CD4-positive, alpha-beta T cell treated with Interleukin-15 for 1 hour (primary cell): ENCODE results near the gene NPDC1.

Experiments
- DNase-seq: peaks from one replicate; pipeline ENCODE4 v3.0.0-alpha.2; 2020

The NPDC1 gene

DNA sequence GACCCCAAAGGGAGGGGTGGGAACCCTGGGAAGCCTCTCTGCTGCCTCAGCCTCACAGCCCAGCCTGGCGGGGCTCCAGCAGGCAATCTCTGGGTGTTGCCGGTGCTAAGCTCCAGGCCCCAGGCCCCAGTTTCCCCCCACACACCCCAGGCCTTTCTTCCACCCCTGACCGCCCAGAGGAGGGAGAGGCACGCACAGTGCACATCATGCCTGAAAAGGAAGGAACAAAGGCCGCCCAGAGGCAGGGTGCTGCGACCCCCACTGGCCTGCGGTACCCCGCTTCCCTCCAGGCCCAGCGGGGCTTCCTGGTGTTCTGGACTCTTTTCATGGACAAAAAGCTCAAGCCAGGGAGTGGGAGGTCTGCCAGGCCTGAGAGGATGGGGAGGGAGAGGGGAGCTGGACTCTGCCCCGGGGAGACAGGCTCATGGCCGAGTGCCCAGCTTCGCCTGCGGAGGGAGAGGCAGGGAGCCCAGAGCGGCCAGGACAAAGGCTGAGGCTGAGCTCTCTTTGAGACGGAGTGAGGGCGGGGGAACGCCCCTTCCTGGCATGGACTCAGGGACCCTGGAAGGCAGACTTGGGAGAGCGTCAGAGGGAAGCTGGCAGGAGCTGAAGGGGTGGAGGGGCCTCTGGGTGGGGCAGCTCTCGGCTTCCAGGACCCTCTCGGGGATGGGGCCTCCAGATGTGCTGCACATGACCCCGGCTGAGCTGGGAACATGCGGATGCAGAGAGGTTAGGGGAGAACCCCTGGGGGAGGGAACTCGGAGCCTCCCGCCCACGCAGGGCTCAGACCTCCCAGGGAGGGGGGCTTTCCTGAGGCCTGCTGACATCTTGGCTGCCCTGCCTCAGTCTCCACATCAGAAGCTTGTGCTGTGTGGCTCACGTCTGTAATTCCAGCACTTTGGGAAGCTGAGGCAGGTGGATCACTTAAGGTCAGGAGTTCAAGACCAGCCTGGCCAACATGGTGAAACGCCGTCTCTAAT, 9.7 kb upstream of the NPDC1 start:
- no peak for DNase-seq

DNA sequence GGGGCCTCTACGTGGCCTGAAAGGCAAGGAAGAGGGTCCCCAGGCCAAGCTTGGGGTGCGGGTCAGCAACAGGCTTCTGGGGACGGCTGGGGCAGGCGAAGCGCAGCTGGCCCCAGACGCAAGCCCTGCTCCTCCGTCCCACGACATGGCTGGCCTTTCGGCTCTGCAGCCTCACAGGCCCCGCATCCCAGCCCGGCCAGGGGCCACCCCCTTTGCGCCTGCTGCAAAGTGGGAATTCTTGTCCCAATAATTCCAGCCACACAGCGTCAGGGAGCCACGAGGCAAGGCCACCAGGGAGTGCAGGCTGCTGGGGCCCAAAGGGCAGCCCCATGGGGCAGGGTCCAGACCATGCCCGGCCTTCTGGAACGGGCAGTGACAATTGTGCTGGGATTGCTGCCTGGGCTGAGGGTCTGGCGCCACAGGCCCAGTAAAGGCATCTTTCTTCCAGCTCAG, 9.0 kb upstream of the NPDC1 start:
- DNase-seq: no peak

DNA sequence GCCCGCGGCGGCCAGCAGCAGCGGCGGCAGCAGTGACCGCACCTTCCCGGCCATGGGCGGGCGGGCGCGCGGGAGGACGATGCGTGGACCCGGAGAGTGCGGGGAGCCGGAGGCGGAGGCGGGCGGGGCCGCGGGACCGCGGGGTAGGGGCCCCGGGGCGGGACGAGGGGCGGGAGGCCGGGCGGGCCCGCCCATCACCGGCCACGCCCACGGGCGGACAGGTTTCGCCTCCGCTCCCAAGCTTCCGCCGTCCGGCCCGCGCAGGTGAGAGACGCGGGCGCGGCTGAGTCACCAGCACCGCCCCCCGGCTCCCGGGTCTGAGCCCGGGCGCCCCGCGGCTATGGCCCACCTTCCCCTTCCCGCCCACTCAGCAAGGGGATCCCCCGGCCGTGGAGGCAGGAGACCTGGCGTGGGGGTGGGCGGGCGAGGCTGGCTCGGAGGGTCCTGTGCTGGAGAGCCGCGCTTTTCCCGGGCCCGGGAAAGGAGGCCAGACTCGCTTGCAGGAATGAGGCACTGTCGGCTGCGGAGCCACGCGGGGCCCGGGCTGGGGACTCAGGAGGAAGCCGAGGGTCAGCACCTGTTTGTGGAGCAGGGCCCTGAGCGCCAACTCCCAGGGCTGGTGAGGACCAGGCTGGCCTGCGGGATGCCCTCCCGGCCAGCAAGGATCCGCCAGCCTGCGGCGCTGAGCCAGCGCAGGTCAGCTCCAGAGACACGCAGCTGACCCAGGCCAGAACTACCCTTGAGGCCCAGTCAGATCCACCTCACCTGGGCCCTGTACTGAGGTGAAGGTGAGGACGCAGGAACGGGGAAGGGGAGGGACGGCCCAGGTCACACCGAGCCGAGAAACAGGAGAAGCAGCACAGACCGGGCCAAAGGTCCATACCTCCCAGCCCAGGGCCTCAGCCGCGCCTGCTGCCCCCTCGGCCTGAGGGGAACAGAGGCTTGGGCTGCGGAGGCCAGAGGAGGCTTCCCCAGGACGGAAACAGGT, 8.3 kb upstream of the NPDC1 start, which contains the start of gene ENTPD2:
Gene ENTPD2, minus strand, starts transcription at position 118 of the 988 bp plus-strand sequence. Its CDS starts 64 bp downstream, at position 54.
- DNase-seq: no peak

DNA sequence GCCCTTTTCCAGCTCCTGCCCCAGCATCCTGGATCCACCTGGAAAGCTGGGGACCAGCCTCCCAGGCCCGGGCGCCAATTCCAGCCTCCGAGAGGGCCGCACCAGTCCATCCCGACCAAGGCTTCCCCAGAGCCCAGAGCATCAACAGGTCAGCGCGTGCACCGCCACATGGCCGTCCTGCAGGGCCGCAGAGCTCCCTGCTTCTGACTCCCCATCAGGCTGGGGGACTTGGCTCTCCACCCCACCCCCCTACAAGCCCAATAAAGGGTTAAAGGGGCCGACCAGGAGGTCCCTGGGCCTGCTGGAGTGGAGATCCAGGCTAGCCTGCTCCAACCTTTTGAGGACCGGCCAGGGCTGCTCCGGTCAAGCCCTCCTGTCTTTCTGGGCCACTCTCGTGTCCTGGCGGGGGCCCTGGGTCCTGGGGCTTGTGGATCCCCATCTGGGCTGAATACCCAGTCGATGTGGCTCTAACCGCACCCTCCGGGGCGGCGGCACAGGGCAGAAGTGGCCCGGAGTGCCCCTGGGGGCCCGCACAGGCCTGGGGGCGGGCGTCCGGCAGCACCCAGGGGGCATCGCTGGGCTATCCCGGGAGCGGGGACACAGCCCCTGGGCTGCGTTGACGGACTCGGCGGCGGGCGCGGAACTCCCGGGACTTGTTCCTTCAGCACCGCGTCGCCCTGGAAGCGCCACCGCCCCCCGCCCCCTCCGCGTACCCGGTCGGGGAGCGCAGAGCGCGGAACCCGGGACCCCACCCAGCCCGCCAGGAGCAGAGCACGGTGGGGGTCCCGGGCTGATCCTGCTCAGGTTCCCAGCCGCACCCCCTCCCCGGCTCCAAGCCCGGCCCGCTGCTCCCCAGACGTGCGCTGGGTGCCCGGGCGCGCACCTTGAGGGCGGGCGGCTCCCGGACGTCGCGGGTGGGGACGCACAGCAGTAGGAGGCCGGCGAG, 7.3 kb upstream of the NPDC1 start:
- no peak for DNase-seq

DNA sequence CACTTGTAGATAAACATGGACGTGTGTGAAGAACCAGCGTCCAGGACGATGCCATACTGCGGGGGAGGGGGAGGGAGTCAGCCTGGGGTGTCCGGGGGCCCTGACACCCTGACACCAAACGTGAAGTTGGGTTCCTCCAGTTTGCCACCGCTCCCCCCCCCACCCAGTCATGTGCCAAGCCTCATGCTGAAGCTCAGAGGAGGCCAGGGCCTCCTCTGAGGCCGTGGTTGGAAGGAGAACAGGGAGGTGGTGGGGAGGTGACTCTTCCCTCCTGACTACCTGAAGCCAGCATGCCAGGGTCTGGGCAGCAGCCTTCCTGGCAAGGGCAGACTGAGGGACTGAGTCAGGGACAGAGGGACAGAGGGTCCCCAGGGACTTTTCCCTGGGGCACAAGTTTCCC, 6.3 kb upstream of the NPDC1 start:
- DNase-seq: no peak

DNA sequence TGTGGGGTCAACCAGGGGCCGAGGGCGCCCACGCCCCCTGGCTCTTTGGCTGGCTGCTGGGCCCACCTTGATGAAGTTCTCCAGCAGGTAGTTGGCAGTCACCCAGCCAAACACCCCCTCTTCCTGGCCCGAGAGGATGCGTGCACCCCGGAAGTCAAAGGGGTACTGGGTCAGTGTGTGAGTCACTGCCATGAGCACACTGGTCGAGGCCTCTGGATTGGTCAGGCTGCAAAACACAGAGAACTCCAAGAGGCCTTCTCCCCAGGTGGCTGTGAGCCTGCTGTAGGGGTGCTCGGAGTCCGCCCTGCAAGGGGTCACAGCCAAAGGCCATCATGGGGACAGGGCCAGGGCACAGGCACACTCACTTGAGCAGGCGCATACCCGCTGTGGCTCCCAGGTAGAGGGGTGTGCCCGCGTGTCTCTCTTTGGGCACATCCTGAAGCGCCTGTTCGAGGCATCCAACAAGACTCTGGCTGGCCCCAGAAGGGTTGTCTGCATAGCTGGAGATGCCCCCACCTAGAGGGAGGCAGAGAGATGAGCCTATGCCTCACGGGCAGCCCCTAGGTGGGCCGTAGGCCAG, 5.3 kb upstream of the NPDC1 start:
- no peak for DNase-seq

DNA sequence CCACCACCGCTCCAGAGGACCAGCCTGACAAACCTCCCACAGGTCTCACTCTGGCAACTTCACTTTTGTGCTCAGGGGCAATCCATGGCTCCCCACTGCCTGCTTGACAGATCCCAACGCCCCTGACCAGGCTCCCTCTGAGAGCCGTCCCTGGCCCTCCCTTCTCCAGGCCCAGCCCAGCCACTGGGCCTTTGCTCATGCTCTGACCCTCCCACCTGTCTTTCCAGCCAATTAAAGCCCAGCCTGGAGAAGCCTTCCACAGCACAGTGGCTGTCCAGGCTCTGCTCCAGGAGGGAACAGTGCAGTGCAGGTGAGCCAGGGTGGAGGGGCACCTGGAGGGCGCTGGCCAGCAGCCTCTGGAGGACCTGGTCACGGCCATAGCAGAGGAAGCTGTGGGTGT, 4.6 kb upstream of the NPDC1 start:
- DNase-seq: no peak

DNA sequence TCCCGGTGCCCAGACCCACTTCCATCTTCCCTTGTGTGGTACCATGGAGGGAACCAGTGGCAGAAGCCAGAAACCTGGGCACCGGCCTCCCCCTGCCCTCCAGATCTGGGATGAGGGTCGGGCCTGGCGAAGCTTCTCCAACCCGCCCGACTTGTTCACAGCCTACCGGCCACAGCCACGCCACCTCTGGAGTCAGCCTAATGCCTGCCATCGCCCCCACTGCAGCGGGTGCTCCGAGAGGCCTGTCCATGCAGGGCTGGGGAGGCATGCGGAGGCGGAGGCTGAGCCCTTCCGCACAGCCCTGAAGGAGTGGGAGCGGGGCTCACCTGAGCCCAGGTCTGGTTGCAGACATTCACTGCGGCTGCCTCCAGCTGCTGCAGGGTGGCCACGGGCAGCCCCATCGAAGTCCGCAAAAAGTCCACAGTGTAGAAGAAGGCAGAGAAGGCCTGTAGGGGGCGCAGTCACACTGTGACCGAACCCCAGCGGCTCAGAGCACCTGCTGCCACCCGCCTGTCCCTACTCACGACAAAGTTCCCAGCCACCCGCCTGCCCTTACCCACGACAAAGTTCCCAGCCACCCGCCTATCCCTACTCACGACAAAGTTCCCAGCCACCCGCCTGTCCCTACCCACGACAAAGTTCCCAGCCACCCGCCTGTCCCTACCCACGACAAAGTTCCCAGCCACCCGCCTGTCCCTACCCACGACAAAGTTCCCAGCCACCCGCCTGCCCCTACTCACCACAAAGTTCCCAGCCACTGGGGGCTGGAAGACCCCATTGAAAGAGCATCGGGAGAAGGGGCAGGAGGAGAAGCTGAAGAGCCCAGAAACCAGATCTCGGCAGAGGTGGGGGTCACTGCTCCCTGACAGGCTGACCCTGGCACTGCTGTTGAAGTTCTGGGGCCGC, 3.8 kb upstream of the NPDC1 start:
- DNase-seq: peak; percentile 42

DNA sequence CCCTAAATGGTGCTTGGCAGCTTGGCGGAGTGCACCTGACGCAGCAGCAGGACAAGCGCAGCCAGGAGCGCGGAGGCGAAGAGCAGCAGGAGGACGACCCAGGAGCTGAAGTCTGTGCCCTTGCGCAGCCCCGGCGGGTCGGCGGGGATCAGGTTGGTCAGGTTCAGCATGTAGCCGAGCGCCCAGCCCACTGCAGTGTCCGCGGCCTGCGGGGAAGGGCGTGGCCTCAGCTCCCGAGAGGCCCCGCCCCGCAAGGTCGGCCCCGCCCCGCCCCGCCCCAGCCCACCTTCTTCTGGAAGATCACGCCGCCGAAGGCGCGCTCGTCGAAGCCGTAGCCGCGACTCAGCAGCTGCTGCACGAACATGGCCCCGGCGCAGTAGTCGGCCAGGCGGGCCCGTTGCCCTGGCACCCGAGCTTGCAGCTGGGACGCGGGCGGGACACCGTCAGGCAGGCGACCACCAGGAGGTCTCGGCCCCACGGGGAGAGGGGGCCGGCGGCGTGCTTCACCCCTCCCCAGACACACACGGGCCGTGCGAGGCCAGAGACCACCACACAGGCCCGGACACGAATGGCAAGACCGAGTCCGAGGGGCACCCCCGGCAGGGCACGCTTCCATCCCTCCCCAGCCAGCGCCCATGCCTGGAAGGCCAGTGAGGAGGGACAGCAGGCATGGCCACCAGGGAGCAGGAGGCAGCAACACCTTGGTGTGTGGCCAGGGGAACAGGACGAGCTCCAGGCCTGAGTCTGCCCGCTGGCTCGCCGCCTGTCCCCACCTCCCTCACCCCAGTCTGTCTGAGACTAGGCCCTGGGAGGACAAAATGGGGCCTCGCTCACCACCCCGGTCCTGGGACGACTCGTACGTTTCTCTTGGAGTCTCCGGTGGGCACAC, 2.9 kb upstream of the NPDC1 start:
- DNase-seq: no peak

DNA sequence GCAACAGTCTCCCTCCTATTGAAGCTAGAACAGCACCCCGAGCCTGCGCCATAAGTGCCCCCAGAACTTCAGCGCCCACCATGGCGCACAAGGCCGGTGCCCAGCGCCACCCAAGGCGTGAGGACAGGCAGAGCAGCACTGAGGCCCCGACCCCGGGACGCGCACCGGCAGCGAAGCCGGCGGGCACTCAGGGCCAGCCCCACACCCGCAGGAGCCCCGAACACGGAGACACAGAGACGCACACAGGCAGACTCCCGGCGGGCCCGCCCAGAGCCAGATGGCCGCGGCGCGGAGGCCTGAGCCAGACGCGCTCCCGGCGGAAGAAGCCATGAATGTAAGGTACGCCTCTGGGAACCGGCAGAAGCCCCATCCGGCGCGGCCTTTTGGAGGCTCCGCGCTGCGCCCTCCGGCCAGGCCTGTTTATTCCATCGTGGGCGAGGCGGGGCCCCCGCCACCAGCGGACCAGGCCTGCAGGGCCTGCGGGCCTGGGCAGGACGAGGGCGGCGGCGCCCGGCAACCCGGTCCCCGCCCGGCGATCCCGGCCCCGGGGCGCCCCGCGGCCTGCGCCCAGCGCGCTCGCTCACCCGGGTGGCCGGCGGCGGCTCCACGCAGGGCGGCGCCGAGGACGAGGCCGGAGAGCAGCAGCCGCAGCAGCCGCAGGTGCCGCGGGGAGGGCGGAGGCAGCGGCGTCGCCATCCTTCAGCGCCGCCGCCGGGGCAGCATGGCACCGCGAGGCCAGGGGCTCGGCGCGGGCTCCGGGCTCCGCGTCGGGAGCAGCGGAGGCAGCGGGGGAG, 486 bp downstream of the NPDC1 start:
- no peak for DNase-seq

DNA sequence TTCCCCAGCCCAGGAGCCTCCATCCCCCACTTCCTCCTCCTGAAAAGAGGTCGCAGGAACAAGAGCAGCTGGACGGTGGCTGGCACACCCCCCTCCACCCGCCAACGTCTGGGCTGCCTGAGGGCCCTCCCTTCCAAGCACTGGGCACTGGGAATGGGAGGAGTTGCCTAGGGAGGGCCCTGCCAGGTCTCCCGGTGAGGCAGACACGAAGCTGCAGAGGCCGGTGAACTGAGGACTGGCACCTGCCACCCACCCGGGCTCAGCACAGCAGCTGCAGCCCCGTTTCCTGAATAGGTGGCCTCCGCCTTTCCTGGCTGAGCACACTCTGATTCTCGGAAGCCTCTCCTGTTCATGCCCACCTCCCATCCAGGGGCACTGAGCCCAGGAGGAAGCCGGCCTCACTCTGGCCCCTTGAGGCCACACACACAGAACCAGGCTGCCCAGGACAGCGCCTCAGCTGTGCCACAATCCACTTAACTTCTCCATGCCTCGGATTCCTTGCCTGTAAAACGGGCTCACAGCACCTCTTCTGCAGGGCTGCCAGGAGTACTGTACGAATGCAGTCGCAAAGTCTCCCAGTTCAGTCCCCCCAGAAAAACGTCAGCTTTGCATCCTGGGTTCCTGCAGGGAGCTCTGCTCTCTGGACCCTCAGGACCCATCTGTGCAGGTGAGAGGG, 1.3 kb downstream of the NPDC1 start:
- DNase-seq: no peak

DNA sequence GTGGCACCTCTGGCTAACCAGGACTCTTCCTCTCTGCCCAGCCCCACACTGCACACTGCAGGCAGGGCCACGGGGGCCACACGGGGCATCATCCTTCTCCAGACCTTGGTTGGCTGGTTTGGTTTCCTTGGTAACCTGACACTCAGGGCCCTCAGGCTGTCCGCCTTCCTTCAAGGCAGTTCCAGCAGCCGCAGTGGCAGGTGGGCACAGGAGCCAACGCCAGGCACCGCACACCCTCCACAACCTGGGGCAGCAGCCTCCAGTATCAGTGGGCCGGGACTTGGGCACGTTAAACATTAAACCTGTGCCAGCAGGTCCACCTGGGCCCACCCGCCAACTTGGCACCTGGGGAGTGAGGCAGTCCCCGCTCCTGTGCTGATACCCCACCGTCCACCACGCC, 1.9 kb downstream of the NPDC1 start:
- DNase-seq: no peak

DNA sequence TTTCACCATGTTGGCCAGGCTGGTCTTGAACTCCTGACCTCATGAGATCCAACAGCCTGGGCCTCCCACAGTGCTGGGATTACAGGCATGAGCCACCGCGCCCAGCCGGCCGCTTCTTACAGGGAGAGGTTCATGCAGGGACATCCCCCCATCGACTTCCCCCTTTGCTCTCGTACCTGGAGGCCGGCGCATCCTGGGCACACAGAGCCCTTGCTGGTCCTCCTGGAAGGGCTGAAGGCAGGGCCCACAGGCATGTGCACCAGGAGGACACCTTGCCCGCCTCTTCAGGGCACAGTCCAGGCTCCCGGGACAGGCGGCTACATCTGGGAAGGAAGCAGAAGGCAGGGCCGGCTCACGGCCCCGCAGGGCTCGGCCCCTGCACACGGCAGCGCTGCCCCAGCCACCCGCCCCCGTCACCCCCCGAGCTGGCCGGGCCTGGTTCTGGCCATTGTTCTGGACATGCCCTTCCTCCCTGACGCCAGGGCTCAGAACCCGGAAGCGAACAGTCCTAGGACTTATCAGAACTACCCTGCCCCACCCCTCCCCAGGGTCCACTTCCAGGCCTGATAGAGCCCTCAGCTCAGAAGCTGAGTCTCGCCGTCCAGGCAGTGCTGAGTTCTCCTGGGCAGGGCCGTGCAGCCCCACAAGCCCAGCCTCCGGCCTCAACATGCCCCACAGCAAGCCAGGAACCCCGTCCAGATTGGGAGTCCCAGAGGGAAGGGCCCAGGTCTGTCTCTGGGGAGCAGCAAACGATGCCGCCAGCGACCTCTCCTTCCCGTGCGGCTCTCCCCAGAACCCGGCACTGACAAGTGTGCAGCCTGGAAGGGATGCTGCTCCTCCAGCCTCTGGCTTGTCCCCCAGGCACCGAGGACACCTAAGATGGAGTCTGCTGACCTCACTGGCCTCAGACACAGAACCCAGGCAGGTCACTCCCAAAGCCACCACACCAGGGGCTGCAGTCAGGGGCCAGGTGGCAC, 2.9 kb downstream of the NPDC1 start:
- no peak for DNase-seq

DNA sequence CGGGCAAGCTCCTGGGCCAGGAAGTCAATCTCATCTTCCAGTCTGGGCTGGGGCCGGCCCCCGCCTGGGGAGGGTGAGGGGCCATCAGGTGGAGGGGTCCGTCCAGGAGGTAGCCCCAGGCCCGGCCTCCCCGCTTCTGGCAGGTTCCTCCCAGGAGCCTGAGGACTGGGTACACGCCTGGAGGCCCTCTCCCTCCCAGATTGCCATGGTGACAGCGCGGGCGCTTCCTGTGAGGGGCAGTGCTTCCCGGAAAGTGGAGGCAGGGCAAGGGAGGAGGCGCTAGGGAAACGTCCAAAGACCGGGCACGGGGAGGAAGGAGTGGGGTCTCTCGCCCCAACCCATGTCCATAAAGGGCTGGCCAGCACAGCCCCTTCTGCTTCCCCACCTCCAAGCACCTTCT, 4.9 kb downstream of the NPDC1 start:
- no peak for DNase-seq

DNA sequence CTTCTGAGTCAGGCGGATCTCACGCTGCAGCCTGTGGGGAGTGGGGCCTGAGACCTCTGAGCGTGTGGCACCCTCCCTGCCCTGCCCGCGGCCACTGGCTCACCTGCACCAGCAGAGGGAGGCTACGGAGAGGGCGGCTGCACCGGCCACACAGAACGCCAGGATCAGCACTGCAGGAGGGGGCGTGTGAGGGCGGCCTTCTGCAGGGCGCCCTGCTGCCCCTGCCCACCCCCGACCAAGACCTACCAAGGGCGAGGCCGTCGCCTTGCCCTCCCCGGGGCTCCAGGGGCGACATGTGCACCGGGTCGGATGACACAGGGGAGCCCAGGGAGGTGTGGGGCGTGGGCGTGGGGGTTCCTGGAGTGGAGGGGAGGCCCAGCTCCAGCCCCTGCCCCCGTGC, 5.4 kb downstream of the NPDC1 start:
- no peak for DNase-seq

DNA sequence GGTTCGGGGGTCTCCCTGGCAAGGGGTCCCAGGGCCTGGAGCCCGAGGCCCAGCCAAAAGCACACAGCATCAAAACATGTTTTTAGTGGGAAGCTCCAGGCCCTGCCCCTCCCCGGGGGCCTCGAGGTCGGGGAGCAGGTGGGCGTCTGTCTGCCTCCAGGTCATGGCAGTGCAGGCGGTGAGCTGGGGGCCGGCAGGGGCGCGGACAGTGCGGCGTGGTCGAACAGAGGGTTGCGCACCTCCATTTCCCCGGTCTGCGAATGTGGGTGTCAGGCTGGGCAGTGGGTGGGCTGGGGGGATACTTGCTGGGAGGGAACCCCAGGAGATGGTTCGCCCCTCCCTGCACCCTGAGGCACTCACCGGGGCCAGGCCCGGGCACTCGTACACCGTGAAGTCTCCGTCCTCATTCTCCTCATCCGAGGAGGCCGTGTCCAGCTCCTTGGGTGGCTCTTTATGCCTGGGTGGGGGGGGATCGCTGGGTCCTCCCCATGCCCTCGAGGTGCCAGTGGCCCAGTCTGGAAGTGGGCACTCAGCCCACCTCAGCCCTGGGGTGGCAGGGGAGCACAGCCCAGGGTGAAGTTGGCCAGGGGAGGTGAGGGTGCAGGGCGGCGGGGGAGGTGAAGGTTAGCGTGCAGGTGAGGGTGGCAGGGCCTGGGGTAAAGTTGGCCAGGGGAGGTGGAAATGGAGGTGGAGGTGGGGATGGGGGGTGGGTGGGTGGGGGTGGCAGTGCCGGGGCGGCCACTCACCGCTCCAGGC, 6.2 kb downstream of the NPDC1 start:
- DNase-seq: no peak
